ENCODE results near the gene AVEN.

DNA sequence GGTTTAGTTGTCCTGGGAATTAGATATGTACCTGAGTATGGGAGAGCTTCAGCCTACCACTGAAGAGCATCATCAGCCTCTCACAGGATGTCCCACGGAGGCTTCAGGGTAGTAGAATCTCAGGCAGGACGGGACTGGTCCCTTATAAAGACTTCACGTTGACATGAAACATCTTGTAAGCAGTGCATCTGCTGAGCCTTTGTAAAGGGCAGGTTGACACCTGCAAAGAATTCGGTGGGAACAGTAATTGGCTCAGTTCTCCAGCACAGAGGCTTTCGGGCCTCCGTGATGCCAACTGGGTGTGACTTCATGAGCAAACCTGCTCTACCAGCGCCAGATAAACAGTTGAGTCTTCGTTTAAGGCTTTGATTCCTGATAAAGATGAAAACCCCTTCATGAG is 26.9 kb upstream of the AVEN start:
- no peak for TF ChIP-seq POLR2A (IDR thresholded peaks at IDR 0.05)
- TF ChIP-seq, protein P1, sequence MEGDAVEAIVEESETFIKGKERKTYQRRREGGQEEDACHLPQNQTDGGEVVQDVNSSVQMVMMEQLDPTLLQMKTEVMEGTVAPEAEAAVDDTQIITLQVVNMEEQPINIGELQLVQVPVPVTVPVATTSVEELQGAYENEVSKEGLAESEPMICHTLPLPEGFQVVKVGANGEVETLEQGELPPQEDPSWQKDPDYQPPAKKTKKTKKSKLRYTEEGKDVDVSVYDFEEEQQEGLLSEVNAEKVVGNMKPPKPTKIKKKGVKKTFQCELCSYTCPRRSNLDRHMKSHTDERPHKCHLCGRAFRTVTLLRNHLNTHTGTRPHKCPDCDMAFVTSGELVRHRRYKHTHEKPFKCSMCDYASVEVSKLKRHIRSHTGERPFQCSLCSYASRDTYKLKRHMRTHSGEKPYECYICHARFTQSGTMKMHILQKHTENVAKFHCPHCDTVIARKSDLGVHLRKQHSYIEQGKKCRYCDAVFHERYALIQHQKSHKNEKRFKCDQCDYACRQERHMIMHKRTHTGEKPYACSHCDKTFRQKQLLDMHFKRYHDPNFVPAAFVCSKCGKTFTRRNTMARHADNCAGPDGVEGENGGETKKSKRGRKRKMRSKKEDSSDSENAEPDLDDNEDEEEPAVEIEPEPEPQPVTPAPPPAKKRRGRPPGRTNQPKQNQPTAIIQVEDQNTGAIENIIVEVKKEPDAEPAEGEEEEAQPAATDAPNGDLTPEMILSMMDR (IDR thresholded peaks at IDR 0.05): no peak

Data from right lobe of liver (tissue), 4 donors.